Central memory CD8-positive, alpha-beta T cell (primary cell): ENCODE results near the gene EXOC4.

ENCODE experiments used
- ATAC-seq: fragments of 150-1000 bp; cut with Tn5 transposase; replicated peaks from 2 replicates; pipeline ENCODE4 v1.10.0; 2022; ENCODE audit warnings: mild to moderate bottlenecking, moderate FRiP score, moderate number of reproducible peaks; ENCODE audit not compliant: poor library complexity, severe bottlenecking; ENCODE audit errors: extremely low read depth
- DNase-seq, 2 donors: peaks; one replicate each; pipeline ENCODE4 v3.0.0; 2021; ENCODE audit warnings: low spot score in 2 of 2
- H3K27ac Mint-ChIP-seq: one replicate; pipeline ENCODE4 v1.8.0; 2022; ENCODE audit warnings: low read depth, mild to moderate bottlenecking, moderate library complexity, mixed read lengths
- H3K27me3 Mint-ChIP-seq: one replicate; pipeline ENCODE4 v1.8.0; 2022; ENCODE audit warnings: mixed read lengths
- H3K36me3 Mint-ChIP-seq: one replicate; pipeline ENCODE4 v1.8.0; 2022; ENCODE audit warnings: mild to moderate bottlenecking, moderate library complexity, mixed read lengths; ENCODE audit not compliant: insufficient read depth
- H3K4me1 Mint-ChIP-seq: one replicate; pipeline ENCODE4 v1.8.0; 2022; ENCODE audit warnings: mixed read lengths
- H3K4me3 Mint-ChIP-seq: one replicate; pipeline ENCODE4 v1.8.0; 2022; ENCODE audit warnings: mild to moderate bottlenecking, moderate library complexity, mixed read lengths
- H3K9me3 Mint-ChIP-seq: one replicate; pipeline ENCODE4 v1.8.0; 2022; ENCODE audit warnings: mixed read lengths

The EXOC4 gene

GRCh38 chr7:133727476-133728214, 474.8 kb downstream of the EXOC4 start:
- no peaks in the 10 kb centered on the region for H3K27me3 Mint-ChIP-seq
- DNase-seq (no peak), ATAC-seq (no peak)
- H3K27ac Mint-ChIP-seq = no peak overlapping the region
- H3K36me3 Mint-ChIP-seq = peaks cover 3% of the 10 kb centered on the region
- H3K4me3 Mint-ChIP-seq = no peak overlapping the region
- no peaks in the 10 kb centered on the region for H3K4me1 Mint-ChIP-seq
- H3K9me3 Mint-ChIP-seq = no peaks in the 10 kb centered on the region

GRCh38 chr7:133730360-133730759, 477.5 kb downstream of the EXOC4 start:
- Mint-ChIP-seq H3K4me3 (no peak overlapping the region), H3K4me1 (no peaks in the 10 kb centered on the region), H3K27me3 (no peaks in the 10 kb centered on the region), H3K36me3 (peaks cover 3% of the 10 kb centered on the region), H3K9me3 (no peaks in the 10 kb centered on the region), H3K27ac (no peak overlapping the region)
- ATAC-seq (no peak), DNase-seq (no peak)

GRCh38 chr7:133733401-133733800, 480.5 kb downstream of the EXOC4 start:
- no peak for ATAC-seq
- no peak overlapping the region for H3K27ac Mint-ChIP-seq
- no peak overlapping the region for H3K4me3 Mint-ChIP-seq
- peaks cover 1% of the 10 kb centered on the region for H3K36me3 Mint-ChIP-seq
- no peak for DNase-seq
- no peaks in the 10 kb centered on the region for H3K9me3 Mint-ChIP-seq
- peaks cover 8% of the 10 kb centered on the region for H3K4me1 Mint-ChIP-seq
- no peaks in the 10 kb centered on the region for H3K27me3 Mint-ChIP-seq

- peaks cover 8% of the 10 kb centered on the region for H3K4me1 Mint-ChIP-seq
- no peak for ATAC-seq
Measured at GRCh38 chr7:133735222-133735621, 482.3 kb downstream of the EXOC4 start.

GRCh38 chr7:133739817-133740216, 486.9 kb downstream of the EXOC4 start:
- ATAC-seq (no peak), DNase-seq (no peak)
- Mint-ChIP-seq H3K27ac (no peak overlapping the region), H3K4me3 (no peak overlapping the region), H3K4me1 (peaks cover 8% of the 10 kb centered on the region), H3K9me3 (no peaks in the 10 kb centered on the region), H3K36me3 (peaks cover 2% of the 10 kb centered on the region), H3K27me3 (no peaks in the 10 kb centered on the region)

More at GRCh38 chr7:133735222-133735621, 482.3 kb downstream of the EXOC4 start:
- Mint-ChIP-seq H3K27ac (no peak overlapping the region), H3K27me3 (no peaks in the 10 kb centered on the region), H3K9me3 (no peaks in the 10 kb centered on the region), H3K36me3 (peaks cover 1% of the 10 kb centered on the region), H3K4me3 (no peak overlapping the region)
- no peak for DNase-seq

- Mint-ChIP-seq H3K36me3 (peaks cover 2% of the 10 kb centered on the region), H3K9me3 (no peaks in the 10 kb centered on the region), H3K27ac (peak overlapping the region; percentile 12), H3K4me3 (no peak overlapping the region), H3K4me1 (peaks cover 8% of the 10 kb centered on the region), H3K27me3 (no peaks in the 10 kb centered on the region)
- ATAC-seq = no peak
- no peak for DNase-seq
Measured at GRCh38 chr7:133741078-133741477, 488.2 kb downstream of the EXOC4 start.

GRCh38 chr7:133741703-133742102, 488.8 kb downstream of the EXOC4 start:
- DNase-seq (no peak), ATAC-seq (no peak)
- no peaks in the 10 kb centered on the region for H3K27me3 Mint-ChIP-seq
- H3K27ac Mint-ChIP-seq = no peak overlapping the region
- peaks cover 2% of the 10 kb centered on the region for H3K36me3 Mint-ChIP-seq
- no peaks in the 10 kb centered on the region for H3K9me3 Mint-ChIP-seq
- H3K4me1 Mint-ChIP-seq = peaks cover 5% of the 10 kb centered on the region
- H3K4me3 Mint-ChIP-seq = no peak overlapping the region

- no peak overlapping the region for H3K27ac Mint-ChIP-seq
- DNase-seq (no peak), ATAC-seq (no peak)
- peaks cover 2% of the 10 kb centered on the region for H3K36me3 Mint-ChIP-seq
- no peaks in the 10 kb centered on the region for H3K4me1 Mint-ChIP-seq
- no peaks in the 10 kb centered on the region for H3K27me3 Mint-ChIP-seq
- H3K9me3 Mint-ChIP-seq = no peaks in the 10 kb centered on the region
- no peak overlapping the region for H3K4me3 Mint-ChIP-seq
Measured at GRCh38 chr7:133742709-133743538, 490.0 kb downstream of the EXOC4 start.

- H3K27ac Mint-ChIP-seq = no peak overlapping the region
- no peaks in the 10 kb centered on the region for H3K27me3 Mint-ChIP-seq
- H3K36me3 Mint-ChIP-seq = peaks cover 2% of the 10 kb centered on the region
- DNase-seq (no peak), ATAC-seq (no peak)
- H3K4me3 Mint-ChIP-seq = no peak overlapping the region
- no peaks in the 10 kb centered on the region for H3K9me3 Mint-ChIP-seq
- no peaks in the 10 kb centered on the region for H3K4me1 Mint-ChIP-seq
Measured at GRCh38 chr7:133744451-133744850, 491.6 kb downstream of the EXOC4 start.

GRCh38 chr7:133746305-133746704, 493.4 kb downstream of the EXOC4 start:
- Mint-ChIP-seq H3K4me1 (no peaks in the 10 kb centered on the region), H3K27ac (no peak overlapping the region), H3K9me3 (no peaks in the 10 kb centered on the region), H3K27me3 (no peaks in the 10 kb centered on the region), H3K36me3 (no peaks in the 10 kb centered on the region), H3K4me3 (no peak overlapping the region)
- DNase-seq (no peak), ATAC-seq (no peak)

GRCh38 chr7:133746847-133747246, 494.0 kb downstream of the EXOC4 start:
- H3K4me3 Mint-ChIP-seq = no peak overlapping the region
- no peak for DNase-seq

GRCh38 chr7:133748443-133749407, 495.8 kb downstream of the EXOC4 start:
- H3K4me3 Mint-ChIP-seq = no peak overlapping the region

More at GRCh38 chr7:133746847-133747246, 494.0 kb downstream of the EXOC4 start:
- Mint-ChIP-seq H3K9me3 (no peaks in the 10 kb centered on the region), H3K4me1 (no peaks in the 10 kb centered on the region), H3K36me3 (no peaks in the 10 kb centered on the region), H3K27me3 (no peaks in the 10 kb centered on the region), H3K27ac (no peak overlapping the region)
- no peak for ATAC-seq

More at GRCh38 chr7:133748443-133749407, 495.8 kb downstream of the EXOC4 start:
- Mint-ChIP-seq H3K27me3 (no peaks in the 10 kb centered on the region), H3K9me3 (no peaks in the 10 kb centered on the region), H3K27ac (no peak overlapping the region), H3K4me1 (peaks cover 7% of the 10 kb centered on the region), H3K36me3 (no peaks in the 10 kb centered on the region)
- ATAC-seq (no peak), DNase-seq (no peak)
